HG03135 (cell line): Measurements from ENCODE around the gene PPP1R9A.

ENCODE experiments used
- ATAC-seq: cut with Tn5 transposase; IDR thresholded peaks from one replicate; pipeline ENCODE4 v1.9.1; 2021; ENCODE audit warnings: mild to moderate bottlenecking, moderate library complexity; ENCODE audit not compliant: unreplicated experiment

PPP1R9A gene

GRCh38 chr7:94908323-94909178 is 1.2 kb downstream of the PPP1R9A start:
- no peak for ATAC-seq

- ATAC-seq, result no peak
These were observed 1.7 kb downstream of the PPP1R9A start for GRCh38 chr7:94909179-94909466.

GRCh38 chr7:94912085-94912484 is 4.7 kb downstream of the PPP1R9A start:
- no peak for ATAC-seq

GRCh38 chr7:94913391-94913790 is 6.0 kb downstream of the PPP1R9A start:
- no peak for ATAC-seq

- no peak for ATAC-seq
These were observed 14.5 kb downstream of the PPP1R9A start for GRCh38 chr7:94921911-94922310.

GRCh38 chr7:94922457-94922856 is 15.1 kb downstream of the PPP1R9A start:
- ATAC-seq, result no peak

- no peak for ATAC-seq
These were observed 16.0 kb downstream of the PPP1R9A start for GRCh38 chr7:94923412-94923811.

GRCh38 chr7:94928168-94928707 is 20.8 kb downstream of the PPP1R9A start:
- ATAC-seq, result no peak

- no peak for ATAC-seq
These were observed 26.0 kb downstream of the PPP1R9A start for GRCh38 chr7:94933256-94933990.

- ATAC-seq, result no peak
These were observed 32.0 kb downstream of the PPP1R9A start for GRCh38 chr7:94939395-94939794.

GRCh38 chr7:94940241-94940640 is 32.8 kb downstream of the PPP1R9A start:
- ATAC-seq, result no peak

- no peak for ATAC-seq
These were observed 34.6 kb downstream of the PPP1R9A start for GRCh38 chr7:94941844-94942632.

- ATAC-seq, result no peak
These were observed 35.7 kb downstream of the PPP1R9A start for GRCh38 chr7:94943134-94943533.

- ATAC-seq, result no peak
These were observed 42.1 kb downstream of the PPP1R9A start for GRCh38 chr7:94949532-94949931.

- ATAC-seq, result no peak
These were observed 48.4 kb downstream of the PPP1R9A start for GRCh38 chr7:94955807-94956206.

GRCh38 chr7:94957061-94957460 is 49.7 kb downstream of the PPP1R9A start:
- ATAC-seq, result no peak

GRCh38 chr7:94962661-94963060 is 55.3 kb downstream of the PPP1R9A start:
- no peak for ATAC-seq

- no peak for ATAC-seq
These were observed 62.2 kb downstream of the PPP1R9A start for GRCh38 chr7:94969434-94970084.

- ATAC-seq, result no peak
These were observed 62.7 kb downstream of the PPP1R9A start for GRCh38 chr7:94970085-94970576.

GRCh38 chr7:94971051-94971867 is 63.9 kb downstream of the PPP1R9A start:
- no peak for ATAC-seq
